Activated CD8-positive, alpha-beta memory T cell treated with anti-CD3 and anti-CD28 coated beads, Interleukin-2, amount 10 ng/mL, durations not matched to agents 7 days and 5 days (primary cell): ENCODE data around the gene HDC. TPM values are rescaled to one million over a fixed set of nuclear protein-coding genes. Genes with fewer than 3 reads are reported as not detected.

Source experiments
- ATAC-seq: fragments of 150-1000 bp; cut with Tn5 transposase; one replicate; pipeline ENCODE4 v1.10.0; 2021; ENCODE audit warnings: moderate library complexity
- CTCF ChIA-PET: fragments of 350-600 bp; sonication (Branson Sonifier 250); formaldehyde crosslinking; loops from one replicate; lab custom pipeline; 2021; ENCODE audit warnings: antibody characterized with exemption; lab: Charles Lee
- DNase-seq: peaks from one replicate; pipeline ENCODE4 v3.0.0-alpha.2; 2020
- H3K27ac Mint-ChIP-seq: one replicate; pipeline ENCODE4 v1.8.0; 2021; ENCODE audit warnings: mild to moderate bottlenecking, mixed read lengths
- H3K27me3 Mint-ChIP-seq: one replicate; pipeline ENCODE4 v1.8.0; 2021; ENCODE audit warnings: mixed read lengths
- H3K36me3 Mint-ChIP-seq: one replicate; pipeline ENCODE4 v1.8.0; 2021; ENCODE audit warnings: mild to moderate bottlenecking, mixed read lengths
- H3K4me1 Mint-ChIP-seq: one replicate; pipeline ENCODE4 v1.8.0; 2021; ENCODE audit warnings: mixed read lengths
- H3K4me3 Mint-ChIP-seq: one replicate; pipeline ENCODE4 v1.8.0; 2021; ENCODE audit warnings: mild to moderate bottlenecking, moderate library complexity, mixed read lengths
- H3K9me3 Mint-ChIP-seq: one replicate; pipeline ENCODE4 v1.8.0; 2022; ENCODE audit warnings: low read depth, mixed read lengths
- total RNA-seq, 2 experiments: library from RNA; stranded (reverse); gene quantifications; one replicate each; pipeline ENCODE4 v1.2.3, GENCODE V29; 2021

Gene HDC
- total RNA-seq, 2 experiments from 2014 or later = 0.40 TPM; not detected in 1

- Mint-ChIP-seq H3K36me3 (peaks cover 8% of the 10 kb centered on the region), H3K4me3 (no peak overlapping the region), H3K4me1 (peaks cover 55% of the 10 kb centered on the region), H3K27me3 (no peaks in the 10 kb centered on the region), H3K27ac (no peak overlapping the region), H3K9me3 (no peaks in the 10 kb centered on the region)
- DNase-seq (no peak), ATAC-seq (no peak)
- CTCF ChIA-PET = interaction anchor here (1.1 to 5.9 kb wide), 3 partner anchors 9 to 38 kb away, joined by 3 to 77 read pairs (median 4); partner anchors contain the start of gene HDC
Measured at GRCh38 chr15:50250760-50251394, 14.6 kb downstream of the HDC start.

- Mint-ChIP-seq H3K4me1 (peaks cover 55% of the 10 kb centered on the region), H3K4me3 (no peak overlapping the region), H3K36me3 (peaks cover 9% of the 10 kb centered on the region), H3K9me3 (no peaks in the 10 kb centered on the region), H3K27ac (peak overlapping the region; percentile 96), H3K27me3 (no peaks in the 10 kb centered on the region)
- no peak for ATAC-seq
- no peak for DNase-seq
- CTCF ChIA-PET = interaction anchor here (1.3 to 5.9 kb wide), 6 partner anchors 10 to 105 kb away, joined by 3 to 77 read pairs (median 4); partner anchors contain the start of gene GABPB1
Measured at GRCh38 chr15:50249704-50250103, 15.8 kb downstream of the HDC start.

GRCh38 chr15:50248994-50249582 lies 16.4 kb downstream of the HDC start:
- H3K27me3 Mint-ChIP-seq = no peaks in the 10 kb centered on the region
- peaks cover 11% of the 10 kb centered on the region for H3K36me3 Mint-ChIP-seq
- CTCF ChIA-PET = interaction anchor here (0.8 to 5.9 kb wide), 9 partner anchors 10 to 659 kb away, joined by 3 to 77 read pairs (median 4); partner anchors contain the start of gene GABPB1
- DNase-seq (peak; percentile 35), ATAC-seq (peak; percentile 7)
- peaks cover 55% of the 10 kb centered on the region for H3K4me1 Mint-ChIP-seq
- no peaks in the 10 kb centered on the region for H3K9me3 Mint-ChIP-seq
- peak overlapping the region; percentile 96 for H3K27ac Mint-ChIP-seq
- peak overlapping the region; percentile 74 for H3K4me3 Mint-ChIP-seq

- CTCF ChIA-PET = interaction anchor here (1.0 to 5.9 kb wide), 6 partner anchors 12 to 660 kb away, joined by 3 to 77 read pairs (median 6); no protein-coding TSS in a partner anchor
- ATAC-seq = peak; percentile 98
- Mint-ChIP-seq H3K9me3 (no peaks in the 10 kb centered on the region), H3K27ac (peak overlapping the region; percentile 96), H3K36me3 (peaks cover 14% of the 10 kb centered on the region), H3K27me3 (no peaks in the 10 kb centered on the region), H3K4me3 (peak overlapping the region; percentile 74), H3K4me1 (peaks cover 55% of the 10 kb centered on the region)
- DNase-seq = peak; percentile 89
Measured at GRCh38 chr15:50247819-50248655, 17.5 kb downstream of the HDC start.

GRCh38 chr15:50246631-50247030 lies 18.9 kb downstream of the HDC start:
- ATAC-seq (no peak), DNase-seq (no peak)
- Mint-ChIP-seq H3K4me3 (no peak overlapping the region), H3K4me1 (peaks cover 56% of the 10 kb centered on the region), H3K9me3 (no peaks in the 10 kb centered on the region), H3K36me3 (peaks cover 14% of the 10 kb centered on the region), H3K27me3 (no peaks in the 10 kb centered on the region), H3K27ac (no peak overlapping the region)
- CTCF ChIA-PET = interaction anchor here (1.0 to 5.9 kb wide), 2 partner anchors 13 to 63 kb away, joined by 4 to 77 read pairs; no protein-coding TSS in a partner anchor

GRCh38 chr15:50244959-50245624 lies 20.4 kb downstream of the HDC start:
- H3K27me3 Mint-ChIP-seq = no peaks in the 10 kb centered on the region
- peaks cover 16% of the 10 kb centered on the region for H3K36me3 Mint-ChIP-seq
- H3K4me1 Mint-ChIP-seq = peaks cover 57% of the 10 kb centered on the region
- CTCF ChIA-PET = interaction anchor here (1.0 to 1.4 kb wide), 3 partner anchors 13 to 106 kb away, joined by 3 to 5 read pairs (median 3); no protein-coding TSS in a partner anchor
- DNase-seq (no peak), ATAC-seq (no peak)
- no peak overlapping the region for H3K27ac Mint-ChIP-seq
- H3K4me3 Mint-ChIP-seq = no peak overlapping the region
- no peaks in the 10 kb centered on the region for H3K9me3 Mint-ChIP-seq

- peaks cover 14% of the 10 kb centered on the region for H3K36me3 Mint-ChIP-seq
- CTCF ChIA-PET = interaction anchor here (1.0 to 1.7 kb wide), 2 partner anchors 13 to 18 kb away, joined by 3 to 4 read pairs; no protein-coding TSS in a partner anchor
- no peaks in the 10 kb centered on the region for H3K9me3 Mint-ChIP-seq
- H3K27ac Mint-ChIP-seq = no peak overlapping the region
- peaks cover 52% of the 10 kb centered on the region for H3K4me1 Mint-ChIP-seq
- DNase-seq (no peak), ATAC-seq (no peak)
- H3K4me3 Mint-ChIP-seq = no peak overlapping the region
- no peaks in the 10 kb centered on the region for H3K27me3 Mint-ChIP-seq
Measured at GRCh38 chr15:50244153-50244552, 21.4 kb downstream of the HDC start.

- DNase-seq (no peak), ATAC-seq (peak; percentile 82)
- H3K4me3 Mint-ChIP-seq = no peak overlapping the region
- H3K9me3 Mint-ChIP-seq = no peaks in the 10 kb centered on the region
- no peaks in the 10 kb centered on the region for H3K27me3 Mint-ChIP-seq
- peaks cover 31% of the 10 kb centered on the region for H3K4me1 Mint-ChIP-seq
- CTCF ChIA-PET = interaction anchor here (0.8 to 2.1 kb wide), 7 partner anchors 9 to 74 kb away, joined by 3 to 13 read pairs (median 5); no protein-coding TSS in a partner anchor
- H3K36me3 Mint-ChIP-seq = peaks cover 17% of the 10 kb centered on the region
- H3K27ac Mint-ChIP-seq = peak overlapping the region; percentile 69
Measured at GRCh38 chr15:50241684-50242450, 23.7 kb downstream of the HDC start.

GRCh38 chr15:50238255-50238654 lies 27.3 kb downstream of the HDC start:
- no peak overlapping the region for H3K27ac Mint-ChIP-seq

GRCh38 chr15:50236433-50236832 lies 29.1 kb downstream of the HDC start:
- H3K36me3 Mint-ChIP-seq = peaks cover 38% of the 10 kb centered on the region

More at GRCh38 chr15:50238255-50238654, 27.3 kb downstream of the HDC start:
- CTCF ChIA-PET = interaction anchor here (1.0 kb wide), 1 partner anchor 1064 kb away, joined by 3 read pairs; no protein-coding TSS in a partner anchor
- no peaks in the 10 kb centered on the region for H3K27me3 Mint-ChIP-seq
- H3K36me3 Mint-ChIP-seq = peaks cover 28% of the 10 kb centered on the region
- H3K4me1 Mint-ChIP-seq = peaks cover 25% of the 10 kb centered on the region
- peak; percentile 23 for DNase-seq
- ATAC-seq = no peak
- H3K4me3 Mint-ChIP-seq = no peak overlapping the region
- no peaks in the 10 kb centered on the region for H3K9me3 Mint-ChIP-seq

GRCh38 chr15:50235794-50236193 lies 29.7 kb downstream of the HDC start:
- no peak for DNase-seq
- Mint-ChIP-seq H3K27ac (no peak overlapping the region), H3K27me3 (no peaks in the 10 kb centered on the region), H3K4me1 (peaks cover 16% of the 10 kb centered on the region), H3K36me3 (peaks cover 37% of the 10 kb centered on the region), H3K4me3 (no peak overlapping the region), H3K9me3 (no peaks in the 10 kb centered on the region)
- ATAC-seq = no peak
- CTCF ChIA-PET = interaction anchor here (1.5 kb wide), 1 partner anchor 27 kb away, joined by 4 read pairs; no protein-coding TSS in a partner anchor

More at GRCh38 chr15:50236433-50236832, 29.1 kb downstream of the HDC start:
- Mint-ChIP-seq H3K27ac (no peak overlapping the region), H3K27me3 (no peaks in the 10 kb centered on the region), H3K4me1 (peaks cover 22% of the 10 kb centered on the region), H3K4me3 (no peak overlapping the region), H3K9me3 (no peaks in the 10 kb centered on the region)
- no peak for ATAC-seq
- DNase-seq = peak; percentile 29
- CTCF ChIA-PET = interaction anchor here (0.8 to 1.5 kb wide), 2 partner anchors 26 to 298 kb away, joined by 3 to 4 read pairs; no protein-coding TSS in a partner anchor
